ENCODE measurements around the gene IRF8.

The IRF8 gene

GRCh38 chr16:85898521-85899442 lies at the start of gene IRF8:
Gene IRF8 (plus strand): TSS chr16:85899162. CDS start chr16:85903016, 3,854 bp downstream.
- no peak within 1 kb of the TSS for H3K27ac ChIP-seq

GRCh38 chr16:85849388-85849787 lies 49.6 kb upstream of the IRF8 start:
- TF ChIP-seq Cebpa-rat (IDR thresholded peaks at IDR 0.05): no peak
- no peaks in the 10 kb centered on the region for H3K9me3 ChIP-seq
- H3K4me1 ChIP-seq: peaks cover 86% of the 10 kb centered on the region
- H4K20me1 ChIP-seq: no peaks in the 10 kb centered on the region
- no peaks in the 10 kb centered on the region for H3K27me3 ChIP-seq
- no peak overlapping the region for H3K9ac ChIP-seq
- no peak overlapping the region for H3K27ac ChIP-seq
- H3K4me3 ChIP-seq: no peak overlapping the region
- H3K4me2 ChIP-seq: no peak overlapping the region
- H3K36me3 ChIP-seq: no peaks in the 10 kb centered on the region

More at GRCh38 chr16:85898521-85899442, at the start of gene IRF8:
- Histone ChIP-seq H3K4me1 (peaks cover 41% of the 10 kb centered on the region), H3K27me3 (peaks cover 53% of the 10 kb centered on the region), H3K9ac (no peak within 1 kb of the TSS), H3K36me3 (no peaks in the 10 kb centered on the region), H4K20me1 (no peaks in the 10 kb centered on the region), H3K4me3 (peak within 1 kb of the TSS; percentile 57), H3K9me3 (no peaks in the 10 kb centered on the region), H3K4me2 (peak within 1 kb of the TSS; percentile 65)
- TF ChIP-seq Cebpa-rat (IDR thresholded peaks at IDR 0.05): no peak

GRCh38 chr16:85850344-85850880 lies 48.5 kb upstream of the IRF8 start:
- peaks cover 82% of the 10 kb centered on the region for H3K4me1 ChIP-seq
- no peak overlapping the region for H3K4me3 ChIP-seq
- H3K4me2 ChIP-seq: 0 out of 2 replicates have a peak overlapping the region, but pooled peaks have one; percentile 40
- peaks cover 3% of the 10 kb centered on the region; the same call in 1 of the 2 replicates for H3K9me3 ChIP-seq
- no peak for TF ChIP-seq Cebpa-rat (IDR thresholded peaks at IDR 0.05)
- H3K27ac ChIP-seq: no peak overlapping the region
- no peak overlapping the region for H3K9ac ChIP-seq
- no peaks in the 10 kb centered on the region for H4K20me1 ChIP-seq
- H3K27me3 ChIP-seq: no peaks in the 10 kb centered on the region
- H3K36me3 ChIP-seq: no peaks in the 10 kb centered on the region

GRCh38 chr16:85851034-85851785 lies 47.8 kb upstream of the IRF8 start:
- Histone ChIP-seq H3K9me3 (peaks cover 3% of the 10 kb centered on the region; the same call in 1 of the 2 replicates), H3K9ac (no peak overlapping the region), H3K27me3 (no peaks in the 10 kb centered on the region), H3K4me2 (peak overlapping the region; percentile 40), H3K4me1 (peaks cover 77% of the 10 kb centered on the region), H3K36me3 (no peaks in the 10 kb centered on the region), H4K20me1 (no peaks in the 10 kb centered on the region), H3K27ac (no peak overlapping the region), H3K4me3 (no peak overlapping the region)
- TF ChIP-seq Cebpa-rat (IDR thresholded peaks at IDR 0.05): no peak

GRCh38 chr16:85853547-85854545 lies 45.1 kb upstream of the IRF8 start:
- H3K4me2 ChIP-seq: peak overlapping the region; percentile 68
- H3K4me3 ChIP-seq: 0 out of 2 replicates have a peak overlapping the region, but pooled peaks have one; percentile 1
- peaks cover 69% of the 10 kb centered on the region for H3K4me1 ChIP-seq
- peak overlapping the region; percentile 52; the same call in 1 of the 2 replicates for H3K27ac ChIP-seq
- no peaks in the 10 kb centered on the region for H3K36me3 ChIP-seq
- peak overlapping the region; percentile 18; the same call in 1 of the 2 replicates for H3K9ac ChIP-seq
- 0 out of 2 replicates have a peak, but pooled peaks have one; percentile 39 for TF ChIP-seq Cebpa-rat (IDR thresholded peaks at IDR 0.05)
- H3K27me3 ChIP-seq: no peaks in the 10 kb centered on the region
- peaks cover 3% of the 10 kb centered on the region; the same call in 1 of the 2 replicates for H3K9me3 ChIP-seq
- no peaks in the 10 kb centered on the region for H4K20me1 ChIP-seq

- H3K27ac ChIP-seq: no peak overlapping the region
- no peak for TF ChIP-seq Cebpa-rat (IDR thresholded peaks at IDR 0.05)
- H3K9me3 ChIP-seq: peaks cover 3% of the 10 kb centered on the region; the same call in 1 of the 2 replicates
- no peak overlapping the region for H3K4me3 ChIP-seq
- H3K4me2 ChIP-seq: peak overlapping the region; percentile 68
- H3K4me1 ChIP-seq: peaks cover 69% of the 10 kb centered on the region
- no peaks in the 10 kb centered on the region for H4K20me1 ChIP-seq
- H3K27me3 ChIP-seq: no peaks in the 10 kb centered on the region
- no peaks in the 10 kb centered on the region for H3K36me3 ChIP-seq
- H3K9ac ChIP-seq: no peak overlapping the region
Measured at GRCh38 chr16:85854935-85855334, 44.0 kb upstream of the IRF8 start.

- Histone ChIP-seq H3K4me3 (no peak overlapping the region), H3K4me1 (peaks cover 67% of the 10 kb centered on the region), H4K20me1 (no peaks in the 10 kb centered on the region), H3K9me3 (peaks cover 3% of the 10 kb centered on the region; the same call in 1 of the 2 replicates), H3K27ac (no peak overlapping the region), H3K36me3 (no peaks in the 10 kb centered on the region), H3K27me3 (no peaks in the 10 kb centered on the region), H3K9ac (no peak overlapping the region), H3K4me2 (no peak overlapping the region)
- TF ChIP-seq Cebpa-rat (IDR thresholded peaks at IDR 0.05): no peak
Measured at GRCh38 chr16:85856079-85856478, 42.9 kb upstream of the IRF8 start.

- no peaks in the 10 kb centered on the region for H4K20me1 ChIP-seq
- peaks cover 3% of the 10 kb centered on the region; the same call in 1 of the 2 replicates for H3K9me3 ChIP-seq
- H3K27ac ChIP-seq: no peak overlapping the region
- H3K4me1 ChIP-seq: peaks cover 62% of the 10 kb centered on the region
- H3K27me3 ChIP-seq: no peaks in the 10 kb centered on the region
- H3K9ac ChIP-seq: no peak overlapping the region
- TF ChIP-seq Cebpa-rat (IDR thresholded peaks at IDR 0.05): no peak
- no peaks in the 10 kb centered on the region for H3K36me3 ChIP-seq
- no peak overlapping the region for H3K4me3 ChIP-seq
- no peak overlapping the region for H3K4me2 ChIP-seq
Measured at GRCh38 chr16:85856585-85856984, 42.4 kb upstream of the IRF8 start.

Data from BLaER1 (cell line).